ENCODE results near the gene FBH1.

DNA sequence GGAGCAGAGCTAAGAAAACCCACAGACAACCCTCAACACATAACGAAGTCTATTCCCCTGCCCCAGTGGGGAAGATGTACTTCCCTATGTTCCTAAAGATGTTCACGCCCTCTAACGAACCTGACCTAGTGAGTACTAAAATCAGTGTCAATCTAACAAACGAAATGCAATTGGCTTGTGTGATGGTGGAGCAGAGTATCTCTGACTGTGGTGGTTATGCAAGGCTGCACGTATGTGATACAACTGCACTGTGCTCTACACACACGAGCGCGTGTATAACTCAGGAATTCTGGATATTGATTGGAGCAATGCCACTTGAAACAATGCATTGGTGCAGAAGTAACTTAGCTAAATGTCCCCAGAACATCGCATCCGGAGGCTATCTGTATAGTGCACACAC lies 1.7 kb upstream of the FBH1 start:
- TF ChIP-seq, protein P1, sequence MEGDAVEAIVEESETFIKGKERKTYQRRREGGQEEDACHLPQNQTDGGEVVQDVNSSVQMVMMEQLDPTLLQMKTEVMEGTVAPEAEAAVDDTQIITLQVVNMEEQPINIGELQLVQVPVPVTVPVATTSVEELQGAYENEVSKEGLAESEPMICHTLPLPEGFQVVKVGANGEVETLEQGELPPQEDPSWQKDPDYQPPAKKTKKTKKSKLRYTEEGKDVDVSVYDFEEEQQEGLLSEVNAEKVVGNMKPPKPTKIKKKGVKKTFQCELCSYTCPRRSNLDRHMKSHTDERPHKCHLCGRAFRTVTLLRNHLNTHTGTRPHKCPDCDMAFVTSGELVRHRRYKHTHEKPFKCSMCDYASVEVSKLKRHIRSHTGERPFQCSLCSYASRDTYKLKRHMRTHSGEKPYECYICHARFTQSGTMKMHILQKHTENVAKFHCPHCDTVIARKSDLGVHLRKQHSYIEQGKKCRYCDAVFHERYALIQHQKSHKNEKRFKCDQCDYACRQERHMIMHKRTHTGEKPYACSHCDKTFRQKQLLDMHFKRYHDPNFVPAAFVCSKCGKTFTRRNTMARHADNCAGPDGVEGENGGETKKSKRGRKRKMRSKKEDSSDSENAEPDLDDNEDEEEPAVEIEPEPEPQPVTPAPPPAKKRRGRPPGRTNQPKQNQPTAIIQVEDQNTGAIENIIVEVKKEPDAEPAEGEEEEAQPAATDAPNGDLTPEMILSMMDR (IDR thresholded peaks at IDR 0.05; ENCODE audit: poor library complexity, severe bottlenecking) = no peak
- TF ChIP-seq, protein P2, sequence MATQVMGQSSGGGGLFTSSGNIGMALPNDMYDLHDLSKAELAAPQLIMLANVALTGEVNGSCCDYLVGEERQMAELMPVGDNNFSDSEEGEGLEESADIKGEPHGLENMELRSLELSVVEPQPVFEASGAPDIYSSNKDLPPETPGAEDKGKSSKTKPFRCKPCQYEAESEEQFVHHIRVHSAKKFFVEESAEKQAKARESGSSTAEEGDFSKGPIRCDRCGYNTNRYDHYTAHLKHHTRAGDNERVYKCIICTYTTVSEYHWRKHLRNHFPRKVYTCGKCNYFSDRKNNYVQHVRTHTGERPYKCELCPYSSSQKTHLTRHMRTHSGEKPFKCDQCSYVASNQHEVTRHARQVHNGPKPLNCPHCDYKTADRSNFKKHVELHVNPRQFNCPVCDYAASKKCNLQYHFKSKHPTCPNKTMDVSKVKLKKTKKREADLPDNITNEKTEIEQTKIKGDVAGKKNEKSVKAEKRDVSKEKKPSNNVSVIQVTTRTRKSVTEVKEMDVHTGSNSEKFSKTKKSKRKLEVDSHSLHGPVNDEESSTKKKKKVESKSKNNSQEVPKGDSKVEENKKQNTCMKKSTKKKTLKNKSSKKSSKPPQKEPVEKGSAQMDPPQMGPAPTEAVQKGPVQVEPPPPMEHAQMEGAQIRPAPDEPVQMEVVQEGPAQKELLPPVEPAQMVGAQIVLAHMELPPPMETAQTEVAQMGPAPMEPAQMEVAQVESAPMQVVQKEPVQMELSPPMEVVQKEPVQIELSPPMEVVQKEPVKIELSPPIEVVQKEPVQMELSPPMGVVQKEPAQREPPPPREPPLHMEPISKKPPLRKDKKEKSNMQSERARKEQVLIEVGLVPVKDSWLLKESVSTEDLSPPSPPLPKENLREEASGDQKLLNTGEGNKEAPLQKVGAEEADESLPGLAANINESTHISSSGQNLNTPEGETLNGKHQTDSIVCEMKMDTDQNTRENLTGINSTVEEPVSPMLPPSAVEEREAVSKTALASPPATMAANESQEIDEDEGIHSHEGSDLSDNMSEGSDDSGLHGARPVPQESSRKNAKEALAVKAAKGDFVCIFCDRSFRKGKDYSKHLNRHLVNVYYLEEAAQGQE (IDR thresholded peaks at IDR 0.05; ENCODE audit: borderline replicate concordance) = no peak
- TF ChIP-seq TAF1 (IDR thresholded peaks at IDR 0.05; ENCODE audit: low read depth) (no peak), MXI1 (conservative IDR thresholded peaks at IDR 0.05; ENCODE audit: poor library complexity, severe bottlenecking) (no peak), EZH2 (IDR thresholded peaks at IDR 0.05; ENCODE audit: borderline replicate concordance, insufficient read depth, low read length, poor library complexity, severe bottlenecking) (no peak), RAD21 (conservative IDR thresholded peaks at IDR 0.05) (no peak), EP300 (conservative IDR thresholded peaks at IDR 0.05; ENCODE audit: poor library complexity, severe bottlenecking) (no peak)

Data from neural cell (in vitro differentiated cells).